Coronary artery (tissue), 2 donors: Measurements from ENCODE around the gene HOXD13.

Experiments used
- DNase-seq: peaks from one replicate; pipeline ENCODE4 v3.0.0-alpha.2; 2017; ENCODE audit warnings: low spot score
- H3K27ac ChIP-seq, 2 donors: fragments of 200-600 bp; sonication (generic); one replicate each; pipeline ENCODE4 v1.5.1; 2016 to 2019
- H3K4me3 ChIP-seq: fragments of 200-600 bp; sonication (generic); 2 replicates; pipeline ENCODE4 v1.5.1; 2016; ENCODE audit warnings: mild to moderate bottlenecking, moderate library complexity
- TF ChIP-seq, protein P1 (sequence below): fragments of 200-600 bp; sonication (generic); IDR thresholded peaks from one replicate; pipeline ENCODE4 v1.5.1; 2019; ENCODE audit warnings: antibody characterized with exemption

Gene HOXD13

DNA sequence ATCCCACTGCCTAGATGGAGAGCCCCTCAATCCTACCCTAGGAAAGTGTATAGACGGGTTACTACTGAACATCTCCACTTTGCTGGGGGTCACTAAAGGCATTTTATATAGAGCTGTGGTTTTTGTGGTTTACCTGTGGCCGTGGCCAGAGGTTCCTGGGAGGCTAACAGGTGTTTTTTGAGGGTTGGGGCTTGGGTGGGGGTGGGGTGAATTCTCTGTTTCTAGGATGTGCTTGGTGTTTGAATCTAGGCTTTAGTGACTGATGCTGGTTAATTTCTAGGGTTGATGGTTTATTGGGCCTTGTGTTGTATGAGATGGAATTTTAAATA lies 44.7 kb downstream of the HOXD13 start:
- H3K4me3 ChIP-seq, result peak overlapping the region; percentile 76
- TF ChIP-seq, protein P1, sequence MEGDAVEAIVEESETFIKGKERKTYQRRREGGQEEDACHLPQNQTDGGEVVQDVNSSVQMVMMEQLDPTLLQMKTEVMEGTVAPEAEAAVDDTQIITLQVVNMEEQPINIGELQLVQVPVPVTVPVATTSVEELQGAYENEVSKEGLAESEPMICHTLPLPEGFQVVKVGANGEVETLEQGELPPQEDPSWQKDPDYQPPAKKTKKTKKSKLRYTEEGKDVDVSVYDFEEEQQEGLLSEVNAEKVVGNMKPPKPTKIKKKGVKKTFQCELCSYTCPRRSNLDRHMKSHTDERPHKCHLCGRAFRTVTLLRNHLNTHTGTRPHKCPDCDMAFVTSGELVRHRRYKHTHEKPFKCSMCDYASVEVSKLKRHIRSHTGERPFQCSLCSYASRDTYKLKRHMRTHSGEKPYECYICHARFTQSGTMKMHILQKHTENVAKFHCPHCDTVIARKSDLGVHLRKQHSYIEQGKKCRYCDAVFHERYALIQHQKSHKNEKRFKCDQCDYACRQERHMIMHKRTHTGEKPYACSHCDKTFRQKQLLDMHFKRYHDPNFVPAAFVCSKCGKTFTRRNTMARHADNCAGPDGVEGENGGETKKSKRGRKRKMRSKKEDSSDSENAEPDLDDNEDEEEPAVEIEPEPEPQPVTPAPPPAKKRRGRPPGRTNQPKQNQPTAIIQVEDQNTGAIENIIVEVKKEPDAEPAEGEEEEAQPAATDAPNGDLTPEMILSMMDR, result no peak
- peak overlapping the region in 1 of 2 donors; percentile 77 for H3K27ac ChIP-seq
- DNase-seq, result no peak

DNA sequence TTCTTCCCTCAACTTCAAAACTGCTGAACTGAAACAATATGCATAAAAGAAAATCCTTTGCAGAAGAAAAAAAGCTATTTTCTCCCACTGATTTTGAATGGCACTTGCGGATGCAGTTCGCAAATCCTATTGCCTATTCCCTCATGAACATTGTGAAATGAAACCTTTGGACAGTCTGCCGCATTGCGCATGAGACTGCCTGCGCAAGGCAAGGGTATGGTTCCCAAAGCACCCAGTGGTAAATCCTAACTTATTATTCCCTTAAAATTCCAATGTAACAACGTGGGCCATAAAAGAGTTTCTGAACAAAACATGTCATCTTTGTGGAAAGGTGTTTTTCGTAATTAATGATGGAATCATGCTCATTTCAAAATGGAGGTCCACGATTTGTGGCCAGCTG lies 45.4 kb downstream of the HOXD13 start:
- no peak overlapping the region for H3K27ac ChIP-seq
- no peak overlapping the region for H3K4me3 ChIP-seq
- TF ChIP-seq, protein P1, result no peak
- no peak for DNase-seq

DNA sequence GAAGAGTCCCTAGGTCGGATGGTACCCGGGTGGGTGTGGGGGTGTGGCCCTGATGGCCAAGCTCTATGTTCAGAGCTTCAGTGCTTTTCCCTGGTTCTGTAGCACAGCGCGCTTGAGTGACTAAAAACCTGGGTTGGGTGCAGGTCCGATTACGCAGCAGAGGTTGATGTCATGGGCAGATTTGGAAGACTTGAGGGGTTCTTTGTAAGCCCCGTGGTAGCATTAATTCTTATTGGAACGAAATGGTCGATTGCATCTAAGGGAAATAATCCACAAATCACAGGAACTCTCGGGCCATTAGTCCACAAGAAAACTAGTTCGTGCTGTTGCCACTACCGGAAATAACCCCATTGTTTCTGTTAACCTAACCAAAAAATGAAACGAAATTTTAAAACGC lies 46.0 kb downstream of the HOXD13 start:
- TF ChIP-seq, protein P1, result no peak
- no peak for DNase-seq
- H3K27ac ChIP-seq, result peak overlapping the region in 1 of 2 donors; percentile 27
- H3K4me3 ChIP-seq, result peak overlapping the region; percentile 71

DNA sequence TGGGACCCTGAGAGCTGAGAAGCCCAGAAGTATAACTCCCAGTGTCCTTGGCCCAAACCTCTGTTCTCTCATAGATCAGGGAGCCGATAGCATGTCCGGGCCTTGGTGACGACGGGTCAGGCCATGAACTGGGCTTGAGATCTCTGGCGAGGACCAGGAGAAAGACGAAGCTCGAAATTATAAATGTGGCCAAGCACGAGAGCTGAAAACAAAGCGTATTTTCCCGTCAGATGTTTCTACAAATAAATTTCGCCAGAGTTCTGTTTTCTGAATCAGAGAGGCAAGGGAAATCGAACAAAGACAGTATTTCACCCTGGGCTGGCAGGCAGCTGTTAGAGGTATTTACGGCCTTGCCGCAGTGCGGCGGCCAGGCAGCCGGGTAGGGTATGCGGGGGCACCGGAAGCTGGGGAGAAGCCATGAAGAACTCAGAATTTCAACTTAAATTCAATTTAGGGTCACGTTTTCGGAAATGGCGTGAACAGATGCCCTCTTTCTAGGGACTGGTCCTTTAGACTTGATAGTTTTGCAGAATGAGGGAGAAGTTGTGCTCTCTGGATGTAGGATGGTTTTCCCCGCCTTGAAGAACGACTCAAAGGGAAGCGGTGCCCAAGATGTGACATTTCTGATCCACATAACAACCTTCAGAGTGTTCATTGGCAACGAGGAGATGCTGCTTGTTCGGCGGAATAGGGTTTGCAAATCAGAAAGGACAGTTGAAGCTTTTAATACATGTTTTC lies 46.6 kb downstream of the HOXD13 start:
- no peak for DNase-seq
- Histone ChIP-seq H3K4me3 (peak overlapping the region; percentile 71), H3K27ac (peak overlapping the region in 1 of 2 donors; percentile 27)
- TF ChIP-seq, protein P1, result no peak

DNA sequence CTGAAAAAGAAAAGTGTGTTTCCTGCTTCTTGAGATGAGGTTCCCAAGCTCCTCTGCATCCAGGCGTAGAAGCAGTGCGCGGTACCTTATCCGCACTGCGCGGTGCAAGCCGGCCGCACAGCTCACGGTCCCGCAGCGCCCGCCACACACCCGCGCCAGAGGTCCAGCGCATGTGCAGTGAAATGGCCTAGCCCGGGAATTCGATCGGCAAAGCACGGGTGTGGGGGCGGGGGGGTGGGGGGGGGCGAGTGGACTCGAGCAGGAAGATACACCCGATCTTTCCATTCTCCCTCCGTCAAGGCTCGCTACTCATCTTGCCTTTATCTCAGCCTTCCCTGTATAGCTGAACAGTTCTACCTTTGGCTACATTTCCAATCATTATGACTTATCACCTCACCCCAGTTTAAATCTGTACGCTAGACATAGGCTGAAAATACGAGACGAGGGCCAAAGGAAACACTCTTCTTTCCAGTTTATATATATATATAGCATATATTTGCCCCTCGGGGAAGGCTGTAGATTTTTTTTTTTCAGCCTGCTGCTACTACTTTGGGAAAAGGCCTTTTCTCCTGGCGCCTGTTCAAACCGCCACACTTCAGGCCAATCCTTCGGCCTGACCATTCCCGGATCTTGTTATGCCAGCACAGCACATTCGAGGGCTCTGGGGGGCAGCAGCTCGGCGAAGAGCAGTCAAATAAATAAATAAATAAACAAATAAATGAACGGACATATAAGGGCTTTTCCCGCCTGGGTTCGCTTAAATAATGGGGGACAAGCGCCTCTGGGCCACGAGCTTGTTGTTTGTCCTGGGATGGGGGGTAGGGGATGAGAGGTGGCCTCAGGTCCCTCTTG lies 47.4 kb downstream of the HOXD13 start:
- TF ChIP-seq, protein P1, result no peak
- Histone ChIP-seq H3K27ac (peak overlapping the region in 1 of 2 donors; percentile 48), H3K4me3 (peak overlapping the region; percentile 71)
- DNase-seq, result no peak

DNA sequence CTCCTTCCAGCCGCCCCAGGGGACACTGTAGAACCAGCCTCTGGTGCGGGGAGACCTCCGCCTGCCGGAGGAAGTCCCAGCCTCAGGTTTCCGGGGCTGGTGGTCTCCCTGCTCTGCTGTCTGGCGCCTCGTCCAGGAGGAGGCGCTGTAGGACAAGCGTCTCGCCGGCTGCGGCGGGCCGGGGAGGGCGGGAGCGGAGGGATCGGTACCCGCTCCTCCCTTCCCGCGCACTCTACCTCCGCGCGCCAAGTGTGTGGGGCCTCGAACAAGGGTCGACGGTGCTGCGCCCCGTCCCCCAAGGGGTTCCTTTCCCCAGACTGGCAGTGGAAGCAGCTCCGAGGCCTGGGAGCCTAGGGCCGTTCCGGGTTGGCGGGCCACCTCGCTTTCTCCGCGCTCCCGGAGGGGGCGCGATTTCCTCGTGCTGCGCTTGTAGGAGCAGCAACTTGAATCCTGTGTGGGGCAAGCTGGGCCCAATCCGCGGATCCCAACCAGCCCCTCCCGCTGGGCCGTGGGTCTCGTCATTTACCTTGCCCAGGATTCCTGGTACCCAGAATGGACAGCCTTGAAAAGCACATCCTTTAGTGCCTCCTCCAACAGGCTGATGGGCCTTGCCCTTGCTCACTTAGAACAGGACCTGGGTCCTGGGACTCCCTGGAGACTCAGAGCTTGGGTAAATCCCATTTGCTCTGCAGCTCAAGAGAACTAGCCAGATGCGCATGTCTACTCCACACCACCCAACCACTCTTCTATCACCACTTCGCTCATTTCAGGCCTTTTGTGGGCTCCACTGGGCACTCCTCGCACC lies 48.2 kb downstream of the HOXD13 start:
- TF ChIP-seq, protein P1, result peak; percentile 92
- H3K27ac ChIP-seq, result peak overlapping the region in 1 of 2 donors; percentile 48
- peak overlapping the region; percentile 71 for H3K4me3 ChIP-seq
- no peak for DNase-seq
